ENCODE measurements around the gene TGDS. TPM values are rescaled to one million over a fixed set of nuclear protein-coding genes. Genes with fewer than 3 reads are reported as not detected.
A peak's percentile ranks its signal among the peaks of the same experiment; 100 is the strongest.

The TGDS gene
- total and polyA plus RNA-seq, 2 of the 8 experiments (the other 6 are each of a cell fraction or from before 2014, with no cell fraction given): 11.6 to 11.8 TPM

- TF ChIP-seq ASH2L (IDR thresholded peaks at IDR 0.05; ENCODE audit: low read length) (peak; percentile 89), KDM4A (IDR thresholded peaks at IDR 0.05; ENCODE audit: low read depth, low read length, severe bottlenecking) (peak; percentile 99), E2F6 (IDR thresholded peaks at IDR 0.05) (peak; percentile 99), RBBP5 (IDR thresholded peaks at IDR 0.05; ENCODE audit: borderline replicate concordance, low read depth, low read length) (peak; percentile 96; the same call in 1 of the 2 replicates), KDM1A (IDR thresholded peaks at IDR 0.05; ENCODE audit: borderline replicate concordance, low read length) (0 out of 2 replicates have a peak, but pooled peaks have one; percentile 44), CREB1 (IDR thresholded peaks at IDR 0.05) (peak; percentile 31), POLR2AphosphoS5 (IDR thresholded peaks at IDR 0.05; ENCODE audit: low read depth, low read length) (peak; percentile 49; the same call in 1 of the 2 replicates), CTBP2 (IDR thresholded peaks at IDR 0.05; ENCODE audit: borderline replicate concordance, insufficient read depth, insufficient read length, low read length) (peak; percentile 47), CBX5 (IDR thresholded peaks at IDR 0.05; ENCODE audit: low read depth, low read length) (no peak), HDAC2 (IDR thresholded peaks at IDR 0.05; ENCODE audit: borderline replicate concordance in 1 of 2, low read depth in 2 of 2, low read length in 2 of 2) (peak in 1 of 2 experiments; percentile 48; a peak in 1 of 4 replicates), RNF2 (IDR thresholded peaks at IDR 0.05; ENCODE audit: borderline replicate concordance, low read depth, low read length, missing control alignments, poor library complexity, severe bottlenecking) (no peak), PHF8 (conservative IDR thresholded peaks at IDR 0.05; ENCODE audit: low read depth, low read length) (peak; percentile 96), BCL11A (IDR thresholded peaks at IDR 0.05; ENCODE audit: low read depth in 2 of 2, low read length in 2 of 2) (no peak), JUND (IDR thresholded peaks at IDR 0.05; ENCODE audit: low read length) (no peak)
- TF ChIP-seq, protein P1, sequence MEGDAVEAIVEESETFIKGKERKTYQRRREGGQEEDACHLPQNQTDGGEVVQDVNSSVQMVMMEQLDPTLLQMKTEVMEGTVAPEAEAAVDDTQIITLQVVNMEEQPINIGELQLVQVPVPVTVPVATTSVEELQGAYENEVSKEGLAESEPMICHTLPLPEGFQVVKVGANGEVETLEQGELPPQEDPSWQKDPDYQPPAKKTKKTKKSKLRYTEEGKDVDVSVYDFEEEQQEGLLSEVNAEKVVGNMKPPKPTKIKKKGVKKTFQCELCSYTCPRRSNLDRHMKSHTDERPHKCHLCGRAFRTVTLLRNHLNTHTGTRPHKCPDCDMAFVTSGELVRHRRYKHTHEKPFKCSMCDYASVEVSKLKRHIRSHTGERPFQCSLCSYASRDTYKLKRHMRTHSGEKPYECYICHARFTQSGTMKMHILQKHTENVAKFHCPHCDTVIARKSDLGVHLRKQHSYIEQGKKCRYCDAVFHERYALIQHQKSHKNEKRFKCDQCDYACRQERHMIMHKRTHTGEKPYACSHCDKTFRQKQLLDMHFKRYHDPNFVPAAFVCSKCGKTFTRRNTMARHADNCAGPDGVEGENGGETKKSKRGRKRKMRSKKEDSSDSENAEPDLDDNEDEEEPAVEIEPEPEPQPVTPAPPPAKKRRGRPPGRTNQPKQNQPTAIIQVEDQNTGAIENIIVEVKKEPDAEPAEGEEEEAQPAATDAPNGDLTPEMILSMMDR (IDR thresholded peaks at IDR 0.05; ENCODE audit: control extremely low read depth in 1 of 3, insufficient read depth in 1 of 3, low read depth in 1 of 3, low read length in 3 of 3): no peak
- TF ChIP-seq, protein P2, sequence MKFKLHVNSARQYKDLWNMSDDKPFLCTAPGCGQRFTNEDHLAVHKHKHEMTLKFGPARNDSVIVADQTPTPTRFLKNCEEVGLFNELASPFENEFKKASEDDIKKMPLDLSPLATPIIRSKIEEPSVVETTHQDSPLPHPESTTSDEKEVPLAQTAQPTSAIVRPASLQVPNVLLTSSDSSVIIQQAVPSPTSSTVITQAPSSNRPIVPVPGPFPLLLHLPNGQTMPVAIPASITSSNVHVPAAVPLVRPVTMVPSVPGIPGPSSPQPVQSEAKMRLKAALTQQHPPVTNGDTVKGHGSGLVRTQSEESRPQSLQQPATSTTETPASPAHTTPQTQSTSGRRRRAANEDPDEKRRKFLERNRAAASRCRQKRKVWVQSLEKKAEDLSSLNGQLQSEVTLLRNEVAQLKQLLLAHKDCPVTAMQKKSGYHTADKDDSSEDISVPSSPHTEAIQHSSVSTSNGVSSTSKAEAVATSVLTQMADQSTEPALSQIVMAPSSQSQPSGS (IDR thresholded peaks at IDR 0.05; ENCODE audit: low read length): no peak
Measured at GRCh38 chr13:94601446-94602431, 5.8 kb upstream of the TGDS start, which contains the start of gene GPR180 (continued).

Data from H1 (cell line).